Activated T-cell treated with anti-CD3 and anti-CD28 coated beads, Interleukin-2, amount 50 U/mL, for 4 hours (primary cell): ENCODE data around the gene MMEL1. TPM values are rescaled to one million over a fixed set of nuclear protein-coding genes. Genes with fewer than 3 reads are reported as not detected.

Experiments used
- ATAC-seq, 2 donors: fragments of 200-7000 bp; cut with Tn5 transposase; one replicate each; pipeline ENCODE4 v1.10.0; 2021
- DNase-seq: peaks from one replicate; pipeline ENCODE4 v3.0.0-alpha.2; 2020
- H3K27me3 Mint-ChIP-seq: one replicate; pipeline ENCODE4 v1.8.0; 2021; ENCODE audit warnings: low read depth, mixed read lengths
- H3K36me3 Mint-ChIP-seq: one replicate; pipeline ENCODE4 v1.8.0; 2022; ENCODE audit warnings: mixed read lengths; ENCODE audit not compliant: insufficient read depth
- H3K4me1 Mint-ChIP-seq: one replicate; pipeline ENCODE4 v1.8.0; 2021; ENCODE audit warnings: low read depth, mixed read lengths
- H3K4me3 Mint-ChIP-seq: one replicate; pipeline ENCODE4 v1.8.0; 2021; ENCODE audit warnings: mild to moderate bottlenecking, moderate library complexity, mixed read lengths
- H3K9me3 Mint-ChIP-seq: one replicate; pipeline ENCODE4 v1.8.0; 2021; ENCODE audit warnings: mixed read lengths
- total RNA-seq, 3 donors: library from RNA; stranded (reverse); gene quantifications; one replicate each; pipeline ENCODE4 v1.2.1, GENCODE V29; 2021

MMEL1 gene
- total RNA-seq, 3 donors from 2014 or later, result 0.61 to 0.68 TPM; not detected in 1

- DNase-seq (no peak), ATAC-seq (no peak)
- H3K4me1 Mint-ChIP-seq, result peaks cover 11% of the 10 kb centered on the region
- H3K36me3 Mint-ChIP-seq, result no peaks in the 10 kb centered on the region
- H3K27me3 Mint-ChIP-seq, result peaks cover 9% of the 10 kb centered on the region
- no peak overlapping the region for H3K4me3 Mint-ChIP-seq
- H3K9me3 Mint-ChIP-seq, result peaks cover 16% of the 10 kb centered on the region
Measured at GRCh38 chr1:2646837-2647236, 14.0 kb upstream of the MMEL1 start.

GRCh38 chr1:2645776-2646175 lies 13.0 kb upstream of the MMEL1 start:
- Mint-ChIP-seq H3K4me1 (peaks cover 11% of the 10 kb centered on the region), H3K27me3 (peaks cover 2% of the 10 kb centered on the region), H3K4me3 (no peak overlapping the region), H3K36me3 (no peaks in the 10 kb centered on the region), H3K9me3 (peaks cover 16% of the 10 kb centered on the region)
- no peak for DNase-seq
- ATAC-seq, result no peak

GRCh38 chr1:2645143-2645542 lies 12.3 kb upstream of the MMEL1 start:
- Mint-ChIP-seq H3K9me3 (peaks cover 16% of the 10 kb centered on the region), H3K27me3 (no peaks in the 10 kb centered on the region), H3K4me3 (no peak overlapping the region), H3K4me1 (peaks cover 11% of the 10 kb centered on the region), H3K36me3 (no peaks in the 10 kb centered on the region)
- ATAC-seq, result no peak
- no peak for DNase-seq

- DNase-seq, result no peak
- ATAC-seq, result no peak
- peaks cover 11% of the 10 kb centered on the region for H3K4me1 Mint-ChIP-seq
- peaks cover 16% of the 10 kb centered on the region for H3K9me3 Mint-ChIP-seq
- no peak overlapping the region for H3K4me3 Mint-ChIP-seq
- no peaks in the 10 kb centered on the region for H3K36me3 Mint-ChIP-seq
- no peaks in the 10 kb centered on the region for H3K27me3 Mint-ChIP-seq
Measured at GRCh38 chr1:2644591-2645101, 11.8 kb upstream of the MMEL1 start.

- Mint-ChIP-seq H3K4me1 (peaks cover 11% of the 10 kb centered on the region), H3K36me3 (no peaks in the 10 kb centered on the region), H3K4me3 (no peak overlapping the region), H3K27me3 (no peaks in the 10 kb centered on the region), H3K9me3 (peaks cover 16% of the 10 kb centered on the region)
- ATAC-seq (no peak), DNase-seq (no peak)
Measured at GRCh38 chr1:2644171-2644570, 11.4 kb upstream of the MMEL1 start.

- Mint-ChIP-seq H3K27me3 (no peaks in the 10 kb centered on the region), H3K4me1 (peaks cover 11% of the 10 kb centered on the region), H3K9me3 (peaks cover 16% of the 10 kb centered on the region), H3K36me3 (no peaks in the 10 kb centered on the region), H3K4me3 (peak overlapping the region; percentile 46)
- ATAC-seq (no peak), DNase-seq (no peak)
Measured at GRCh38 chr1:2643414-2644077, 10.7 kb upstream of the MMEL1 start.

GRCh38 chr1:2642560-2643413 lies 10.0 kb upstream of the MMEL1 start:
- Mint-ChIP-seq H3K27me3 (no peaks in the 10 kb centered on the region), H3K36me3 (no peaks in the 10 kb centered on the region), H3K4me1 (peaks cover 11% of the 10 kb centered on the region), H3K4me3 (peak overlapping the region; percentile 85), H3K9me3 (peaks cover 11% of the 10 kb centered on the region)
- DNase-seq, result peak; percentile 93
- peak; percentile 88 to 89 for ATAC-seq

- Mint-ChIP-seq H3K9me3 (peaks cover 8% of the 10 kb centered on the region), H3K36me3 (no peaks in the 10 kb centered on the region), H3K4me3 (peak overlapping the region; percentile 85), H3K27me3 (no peaks in the 10 kb centered on the region), H3K4me1 (peaks cover 11% of the 10 kb centered on the region)
- ATAC-seq, result no peak
- DNase-seq, result no peak
Measured at GRCh38 chr1:2642131-2642559, 9.3 kb upstream of the MMEL1 start.

GRCh38 chr1:2641381-2642130 lies 8.7 kb upstream of the MMEL1 start:
- no peaks in the 10 kb centered on the region for H3K36me3 Mint-ChIP-seq
- H3K4me1 Mint-ChIP-seq, result peaks cover 11% of the 10 kb centered on the region
- ATAC-seq, result no peak
- H3K9me3 Mint-ChIP-seq, result peaks cover 7% of the 10 kb centered on the region
- no peak for DNase-seq
- peak overlapping the region; percentile 85 for H3K4me3 Mint-ChIP-seq
- no peaks in the 10 kb centered on the region for H3K27me3 Mint-ChIP-seq

- DNase-seq (no peak), ATAC-seq (no peak)
- H3K4me3 Mint-ChIP-seq, result no peak overlapping the region
- H3K36me3 Mint-ChIP-seq, result no peaks in the 10 kb centered on the region
- peaks cover 11% of the 10 kb centered on the region for H3K4me1 Mint-ChIP-seq
- H3K27me3 Mint-ChIP-seq, result peaks cover 3% of the 10 kb centered on the region
- peaks cover 4% of the 10 kb centered on the region for H3K9me3 Mint-ChIP-seq
Measured at GRCh38 chr1:2640626-2641025, 7.8 kb upstream of the MMEL1 start.

GRCh38 chr1:2639607-2640521 lies 7.0 kb upstream of the MMEL1 start:
- no peak overlapping the region for H3K4me3 Mint-ChIP-seq
- peaks cover 4% of the 10 kb centered on the region for H3K9me3 Mint-ChIP-seq
- ATAC-seq, result no peak

GRCh38 chr1:2639203-2639602 lies 6.4 kb upstream of the MMEL1 start:
- H3K36me3 Mint-ChIP-seq, result no peaks in the 10 kb centered on the region
- no peak overlapping the region for H3K4me3 Mint-ChIP-seq

More at GRCh38 chr1:2639607-2640521, 7.0 kb upstream of the MMEL1 start:
- Mint-ChIP-seq H3K27me3 (peaks cover 3% of the 10 kb centered on the region), H3K4me1 (peaks cover 11% of the 10 kb centered on the region), H3K36me3 (no peaks in the 10 kb centered on the region)
- no peak for DNase-seq

GRCh38 chr1:2638466-2639115 lies 5.8 kb upstream of the MMEL1 start:
- ATAC-seq (no peak), DNase-seq (no peak)
- Mint-ChIP-seq H3K4me3 (no peak overlapping the region), H3K27me3 (peaks cover 3% of the 10 kb centered on the region), H3K4me1 (peaks cover 7% of the 10 kb centered on the region), H3K36me3 (no peaks in the 10 kb centered on the region), H3K9me3 (peaks cover 4% of the 10 kb centered on the region)

More at GRCh38 chr1:2639203-2639602, 6.4 kb upstream of the MMEL1 start:
- H3K4me1 Mint-ChIP-seq, result peaks cover 11% of the 10 kb centered on the region
- peaks cover 4% of the 10 kb centered on the region for H3K9me3 Mint-ChIP-seq
- ATAC-seq (no peak), DNase-seq (no peak)
- peaks cover 3% of the 10 kb centered on the region for H3K27me3 Mint-ChIP-seq
